ENCODE measurements around the gene QRICH1. TPM values are rescaled to one million over a fixed set of nuclear protein-coding genes. Genes with fewer than 3 reads are reported as not detected.
A peak's percentile ranks its signal among the peaks of the same experiment; 100 is the strongest.

QRICH1 gene
- total RNA-seq, 4 donors from 2014 or later, result 61.1 to 132 (median 99.7) TPM

DNA sequence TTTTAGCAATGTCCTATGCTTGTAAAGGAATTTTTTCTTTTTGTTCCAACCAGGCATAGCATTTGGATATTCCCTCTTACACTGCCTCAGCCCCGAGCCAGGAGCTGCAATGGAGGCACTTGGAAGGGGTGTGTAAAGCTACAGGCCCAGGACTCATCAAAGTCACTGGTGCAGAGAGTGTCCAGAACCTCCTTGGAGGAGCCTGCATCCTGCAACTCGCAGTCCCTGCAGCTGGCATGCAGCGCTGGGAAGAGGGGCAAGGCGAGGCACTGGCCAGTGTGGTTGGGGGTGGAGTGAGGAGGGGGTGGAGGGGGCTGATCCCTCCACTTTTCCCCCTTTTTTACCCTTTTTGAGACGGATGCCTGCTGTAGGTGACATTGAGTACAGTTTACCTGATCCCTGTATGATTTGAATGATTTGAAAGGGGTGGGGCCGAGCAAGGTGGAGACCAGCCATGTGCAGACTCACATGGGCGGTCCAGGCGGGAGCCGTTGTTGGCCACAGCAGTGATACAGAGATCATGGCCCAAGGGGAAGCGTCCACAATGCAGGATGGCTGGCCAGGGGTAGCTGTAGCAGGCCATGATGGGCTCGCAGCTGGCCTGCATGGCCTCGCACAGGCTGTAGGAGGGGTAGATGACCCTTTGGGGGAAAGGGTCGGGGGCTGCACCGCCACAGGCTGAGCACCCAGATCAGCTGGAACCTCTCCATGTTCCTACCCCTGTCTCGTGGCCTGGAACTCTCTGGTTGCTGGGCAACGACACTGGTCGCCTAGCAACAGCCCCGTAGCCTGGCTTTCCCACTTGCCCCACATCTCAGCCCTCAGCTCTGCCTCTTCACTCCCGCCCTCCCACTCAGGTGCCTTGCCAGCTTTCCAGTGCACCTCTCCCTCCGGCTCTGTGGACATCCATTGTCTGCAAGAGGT, 95.9 kb downstream of the QRICH1 start:
- Histone ChIP-seq H3K27ac (no peak overlapping the region), H3K9me3 (no peaks in the 10 kb centered on the region), H3K27me3 (no peaks in the 10 kb centered on the region), H3K4me3 (no peak overlapping the region), H3K36me3 (peaks cover 0 to 27% (median 0%) of the 10 kb centered on the region in 3 donors), H3K4me1 (no peaks in the 10 kb centered on the region)
- TF ChIP-seq, protein P1, sequence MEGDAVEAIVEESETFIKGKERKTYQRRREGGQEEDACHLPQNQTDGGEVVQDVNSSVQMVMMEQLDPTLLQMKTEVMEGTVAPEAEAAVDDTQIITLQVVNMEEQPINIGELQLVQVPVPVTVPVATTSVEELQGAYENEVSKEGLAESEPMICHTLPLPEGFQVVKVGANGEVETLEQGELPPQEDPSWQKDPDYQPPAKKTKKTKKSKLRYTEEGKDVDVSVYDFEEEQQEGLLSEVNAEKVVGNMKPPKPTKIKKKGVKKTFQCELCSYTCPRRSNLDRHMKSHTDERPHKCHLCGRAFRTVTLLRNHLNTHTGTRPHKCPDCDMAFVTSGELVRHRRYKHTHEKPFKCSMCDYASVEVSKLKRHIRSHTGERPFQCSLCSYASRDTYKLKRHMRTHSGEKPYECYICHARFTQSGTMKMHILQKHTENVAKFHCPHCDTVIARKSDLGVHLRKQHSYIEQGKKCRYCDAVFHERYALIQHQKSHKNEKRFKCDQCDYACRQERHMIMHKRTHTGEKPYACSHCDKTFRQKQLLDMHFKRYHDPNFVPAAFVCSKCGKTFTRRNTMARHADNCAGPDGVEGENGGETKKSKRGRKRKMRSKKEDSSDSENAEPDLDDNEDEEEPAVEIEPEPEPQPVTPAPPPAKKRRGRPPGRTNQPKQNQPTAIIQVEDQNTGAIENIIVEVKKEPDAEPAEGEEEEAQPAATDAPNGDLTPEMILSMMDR (IDR thresholded peaks at IDR 0.05), result no peak
- no peak for TF ChIP-seq POLR2A (IDR thresholded peaks at IDR 0.05)
- peak in 1 of 3 donors; percentile 39 for DNase-seq

DNA sequence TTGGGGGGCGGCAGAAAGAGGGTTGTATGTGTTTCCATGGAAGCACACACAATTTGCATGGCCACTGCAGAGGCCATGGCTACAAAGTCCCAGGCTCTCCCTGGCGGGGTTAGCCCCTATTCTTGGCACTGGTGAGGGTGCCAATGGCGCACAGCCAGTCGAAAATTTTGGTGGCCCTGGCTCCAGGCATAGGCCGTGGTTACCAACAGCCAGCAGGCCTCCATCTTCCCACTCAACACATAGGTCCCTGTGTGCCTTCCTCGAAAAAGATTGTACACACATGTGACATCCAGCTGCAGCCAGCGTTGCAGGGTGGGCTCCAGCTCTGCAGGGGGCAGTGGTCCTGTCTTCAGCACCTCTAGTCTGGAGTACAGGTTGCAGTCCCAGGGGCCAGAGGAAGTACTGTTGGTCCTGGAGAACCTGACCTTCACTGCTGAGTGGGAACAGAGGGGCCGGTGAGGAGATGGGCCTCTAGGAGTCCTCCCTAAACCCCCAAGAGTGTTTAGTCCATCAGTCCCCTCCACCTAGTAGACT, 96.7 kb downstream of the QRICH1 start:
- H3K4me3 ChIP-seq, result no peak overlapping the region
- no peaks in the 10 kb centered on the region for H3K9me3 ChIP-seq
- peaks cover 0 to under 1% (median 0%) of the 10 kb centered on the region in 4 donors for H3K4me1 ChIP-seq
- no peak for DNase-seq
- H3K27ac ChIP-seq, result no peak overlapping the region
- no peak for TF ChIP-seq POLR2A (IDR thresholded peaks at IDR 0.05)
- TF ChIP-seq, protein P1 (IDR thresholded peaks at IDR 0.05), result no peak
- H3K27me3 ChIP-seq, result no peaks in the 10 kb centered on the region
- peaks cover 0 to 27% (median 0%) of the 10 kb centered on the region in 3 donors for H3K36me3 ChIP-seq

DNA sequence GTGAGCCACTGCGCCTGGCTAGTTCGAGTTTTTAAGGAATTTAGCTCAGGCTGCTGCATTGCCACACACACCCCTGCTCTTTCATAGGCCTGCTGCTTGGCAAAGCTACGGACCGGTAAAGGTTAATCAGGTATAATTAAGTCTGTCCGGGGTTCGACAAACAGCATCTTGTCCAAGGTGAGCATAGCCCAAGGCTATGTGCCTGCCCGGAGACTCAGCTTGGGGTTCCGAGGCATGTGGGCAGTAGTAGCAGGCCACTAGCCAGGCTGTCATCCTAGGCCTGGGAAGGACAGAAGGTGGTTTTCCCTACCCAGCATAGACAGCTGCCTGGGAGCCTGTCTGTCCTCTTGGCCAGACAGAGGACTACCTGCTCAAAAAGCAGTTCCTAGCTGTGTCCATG, 97.2 kb downstream of the QRICH1 start:
- Histone ChIP-seq H3K4me1 (peaks cover 0 to 6% (median 3%) of the 10 kb centered on the region in 4 donors), H3K9me3 (no peaks in the 10 kb centered on the region), H3K27ac (no peak overlapping the region), H3K4me3 (no peak overlapping the region), H3K36me3 (peaks cover 0 to 27% (median 0%) of the 10 kb centered on the region in 3 donors), H3K27me3 (no peaks in the 10 kb centered on the region)
- TF ChIP-seq POLR2A (IDR thresholded peaks at IDR 0.05), result no peak
- TF ChIP-seq, protein P1 (IDR thresholded peaks at IDR 0.05), result no peak
- no peak for DNase-seq

DNA sequence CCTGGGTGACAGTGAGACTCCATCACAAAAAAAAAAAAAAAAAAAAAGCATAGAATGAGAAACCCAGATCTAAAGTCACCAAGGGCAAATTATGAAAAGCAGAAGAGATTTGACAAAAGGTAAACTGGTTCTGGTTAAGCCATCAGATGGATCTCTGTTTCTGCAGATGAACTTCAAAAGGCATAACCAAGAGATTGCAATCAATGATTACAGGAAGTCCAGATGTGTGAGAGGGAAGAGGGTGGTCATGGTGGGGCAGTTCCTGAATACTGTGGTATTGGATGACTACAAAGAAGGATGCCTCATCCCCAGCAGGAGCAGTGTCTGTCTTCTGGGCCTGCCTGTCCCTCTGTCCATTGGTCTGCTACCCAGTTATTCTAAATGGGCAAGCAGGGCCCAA, 100.0 kb downstream of the QRICH1 start:
- no peak for TF ChIP-seq POLR2A (IDR thresholded peaks at IDR 0.05)
- TF ChIP-seq, protein P1 (IDR thresholded peaks at IDR 0.05), result no peak
- H3K9me3 ChIP-seq, result no peaks in the 10 kb centered on the region
- peaks cover 0 to 27% (median 0%) of the 10 kb centered on the region in 3 donors for H3K36me3 ChIP-seq
- H3K4me3 ChIP-seq, result no peak overlapping the region
- peaks cover 0 to 17% (median 14%) of the 10 kb centered on the region in 4 donors for H3K4me1 ChIP-seq
- H3K27me3 ChIP-seq, result no peaks in the 10 kb centered on the region
- no peak for DNase-seq
- no peak overlapping the region for H3K27ac ChIP-seq

DNA sequence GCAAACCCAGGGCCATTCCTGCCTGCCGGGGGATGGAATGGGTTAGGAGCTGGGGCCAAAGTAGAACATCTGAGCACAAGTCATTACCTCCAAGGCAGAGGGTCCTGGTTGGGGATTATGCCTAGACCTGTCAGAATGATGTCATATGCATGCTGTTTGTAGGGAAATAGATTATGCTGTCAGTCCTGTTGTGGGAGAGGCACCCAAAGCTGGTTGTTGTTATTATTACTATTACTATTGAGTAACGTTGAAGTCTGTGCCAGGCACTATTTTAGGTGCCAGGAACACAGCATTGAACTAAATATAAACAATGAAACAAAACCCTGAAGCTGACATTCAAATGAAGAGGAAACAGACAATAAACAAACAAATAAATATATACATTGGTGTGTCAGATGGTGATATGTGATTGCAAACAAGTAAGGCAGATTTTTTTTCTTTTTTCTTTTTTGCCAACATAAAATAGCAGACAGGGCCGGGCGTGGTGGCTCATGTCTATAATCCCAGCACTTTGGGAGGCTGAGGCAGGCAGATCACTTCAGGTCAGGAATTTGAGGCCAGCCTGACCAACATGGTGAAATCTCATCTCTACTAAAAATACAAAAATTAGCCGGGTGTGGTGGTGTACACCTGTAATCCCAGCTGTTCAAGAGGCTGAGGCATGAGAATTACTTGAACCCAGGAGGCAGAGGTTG, 101.9 kb downstream of the QRICH1 start:
- peaks cover 0 to 21% (median 15%) of the 10 kb centered on the region in 4 donors for H3K4me1 ChIP-seq
- peaks cover 0 to 23% (median 0%) of the 10 kb centered on the region in 3 donors for H3K36me3 ChIP-seq
- H3K27me3 ChIP-seq, result no peaks in the 10 kb centered on the region
- DNase-seq, result no peak
- peak overlapping the region in 1 of 4 donors; percentile 89 for H3K27ac ChIP-seq
- H3K9me3 ChIP-seq, result no peaks in the 10 kb centered on the region
- TF ChIP-seq, protein P1 (IDR thresholded peaks at IDR 0.05), result no peak
- no peak for TF ChIP-seq POLR2A (IDR thresholded peaks at IDR 0.05)
- H3K4me3 ChIP-seq, result peak overlapping the region in 1 of 4 donors; percentile 91
